Endometrium (tissue), 2 donors: ENCODE results near the gene TXNDC11.

Source experiments
- FAIRE-seq: peaks from 2 replicates; lab custom pipeline; 2012; peaks lifted over from hg19 to GRCh38; lab: Jason Lieb, UNC
- donor health status: control.
- donor health status: control.

The TXNDC11 gene

DNA sequence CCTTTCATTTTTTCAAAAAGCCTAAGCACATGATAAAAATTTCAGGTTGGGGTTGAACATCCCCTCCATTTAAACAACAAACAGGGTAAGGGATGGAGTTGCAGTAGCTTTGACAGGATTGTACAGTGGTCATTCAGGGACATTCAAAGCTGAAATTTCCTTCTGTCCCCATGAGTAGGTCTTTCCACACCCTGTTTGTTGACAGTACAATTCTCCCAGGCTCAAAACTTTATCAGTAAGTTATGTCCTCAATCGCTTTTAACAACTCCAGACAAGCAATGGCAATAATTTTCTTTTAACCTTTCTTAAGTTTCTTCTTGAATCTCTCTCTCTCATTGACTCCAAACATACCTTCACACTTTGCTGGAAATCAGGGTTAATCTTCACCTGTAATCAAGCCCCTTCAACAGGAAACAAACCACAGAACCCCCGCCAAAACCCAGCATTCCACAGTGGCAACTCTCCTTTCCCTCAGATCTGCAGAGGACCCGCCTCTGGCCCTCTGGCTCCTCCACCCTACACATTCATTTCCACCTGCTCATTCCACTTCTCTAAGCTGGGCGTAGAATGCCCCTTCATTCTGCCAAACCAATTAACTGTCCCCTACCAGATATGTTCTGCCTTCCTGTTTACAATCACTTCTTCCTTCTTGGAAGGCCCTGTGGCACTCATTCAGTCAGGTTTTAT, 20.7 kb downstream of the TXNDC11 start:
- FAIRE-seq = no peak

GRCh38 chr16:11719762-11720161, 22.9 kb downstream of the TXNDC11 start:
- FAIRE-seq = no peak

- FAIRE-seq = no peak
These were observed 23.5 kb downstream of the TXNDC11 start for GRCh38 chr16:11719171-11719570.

- no peak for FAIRE-seq
These were observed 24.8 kb downstream of the TXNDC11 start for GRCh38 chr16:11717811-11718210.

DNA sequence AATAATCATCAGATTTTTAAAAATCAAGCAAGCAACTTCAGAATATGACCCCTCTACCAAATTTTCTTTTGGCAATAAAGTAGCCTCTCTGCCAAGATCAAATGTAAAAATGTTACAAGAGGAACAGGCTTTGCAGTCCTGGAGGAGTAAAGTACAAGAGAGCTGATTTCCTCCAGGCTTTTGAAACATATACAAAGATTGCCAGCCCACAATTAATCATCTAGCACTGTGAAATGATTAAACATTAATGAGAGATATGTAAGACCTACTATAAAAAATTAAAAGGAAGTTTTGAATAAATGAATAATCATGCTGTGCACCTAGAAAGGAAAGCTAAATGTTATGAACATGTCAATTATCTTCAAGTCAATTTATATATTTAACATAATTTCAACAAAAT, 26.3 kb downstream of the TXNDC11 start:
- FAIRE-seq = no peak

GRCh38 chr16:11715246-11715947, 27.3 kb downstream of the TXNDC11 start:
- no peak for FAIRE-seq

DNA sequence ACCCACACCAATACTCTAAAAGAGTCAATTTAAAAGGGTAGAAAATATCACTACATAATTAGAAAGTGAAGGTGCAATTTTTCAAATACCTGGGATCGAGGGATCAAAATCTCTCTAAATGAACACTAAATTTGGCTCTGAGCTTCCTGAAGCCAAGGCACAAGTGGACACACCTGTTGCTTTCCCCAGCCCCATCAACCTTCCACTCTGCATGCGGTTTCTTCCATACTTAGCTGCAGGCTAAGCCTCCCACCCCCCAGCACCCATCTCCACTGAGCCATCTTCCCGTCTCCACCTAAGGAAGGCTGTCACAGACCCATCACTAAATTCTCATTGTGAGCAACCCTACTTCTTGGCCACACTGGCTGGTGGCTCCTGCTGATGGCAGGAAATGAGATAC, 30.5 kb downstream of the TXNDC11 start:
- FAIRE-seq = no peak

DNA sequence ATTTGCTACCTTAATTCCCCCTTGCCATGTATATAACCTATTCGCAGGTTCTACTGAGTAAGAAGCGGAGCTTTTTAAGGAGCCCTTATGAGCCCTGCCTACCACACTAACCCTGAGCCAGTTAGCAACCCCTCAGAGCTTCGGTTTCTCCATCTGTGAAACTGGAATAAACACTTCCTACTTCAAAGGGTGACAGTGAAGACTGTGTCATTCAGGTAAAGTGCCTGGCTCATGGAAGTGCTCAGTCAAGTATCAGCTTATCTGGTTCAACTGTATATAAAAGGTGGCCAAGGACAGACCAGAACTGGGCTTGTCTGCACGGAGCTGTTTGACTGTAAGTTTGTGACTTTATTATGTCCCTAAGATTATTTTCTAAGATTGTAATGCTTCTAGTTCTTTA, 31.0 kb downstream of the TXNDC11 start:
- FAIRE-seq = no peak

DNA sequence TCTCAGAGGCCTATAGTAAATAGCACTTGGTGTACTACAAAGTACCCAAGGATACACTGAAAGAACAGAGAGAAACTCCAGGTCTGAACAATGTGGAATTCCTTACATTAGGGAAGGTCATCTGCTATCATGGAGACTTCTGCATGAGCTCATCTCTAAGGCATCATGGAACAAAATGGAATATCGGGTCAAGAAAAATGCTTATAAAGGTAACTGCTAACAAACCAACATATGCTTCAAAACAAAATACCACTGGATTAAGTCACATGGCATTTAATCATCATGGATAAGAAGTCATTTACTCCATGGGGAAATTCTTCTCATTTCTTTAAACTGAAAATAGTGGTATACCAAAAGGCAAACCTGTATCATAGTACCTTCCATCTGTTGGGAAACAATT, 34.2 kb downstream of the TXNDC11 start:
- FAIRE-seq = no peak

DNA sequence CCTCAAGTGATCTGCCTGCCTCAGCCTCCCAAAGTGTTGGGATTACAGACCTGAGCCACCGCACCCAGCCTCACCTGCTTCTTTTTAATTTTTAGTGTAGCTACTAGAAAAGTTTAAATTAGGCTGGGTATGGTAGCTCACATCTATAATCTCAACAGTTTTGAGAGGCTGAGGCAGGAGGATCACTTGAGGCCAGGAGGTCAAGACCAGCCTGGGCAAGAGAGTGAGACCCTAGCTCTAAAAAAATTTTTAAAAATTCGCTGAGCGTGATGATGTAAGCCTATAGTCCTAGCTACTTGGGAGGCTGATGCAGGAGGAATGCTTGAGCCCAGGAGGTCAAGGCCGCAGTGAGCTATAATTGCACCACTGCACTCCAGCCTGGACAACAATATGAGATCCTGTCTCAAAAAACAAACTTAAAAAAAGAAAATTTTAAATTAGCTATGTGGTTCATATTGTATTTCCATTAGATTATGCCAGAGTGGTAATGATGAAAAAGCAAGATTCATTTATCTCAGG, 34.9 kb downstream of the TXNDC11 start:
- no peak for FAIRE-seq

DNA sequence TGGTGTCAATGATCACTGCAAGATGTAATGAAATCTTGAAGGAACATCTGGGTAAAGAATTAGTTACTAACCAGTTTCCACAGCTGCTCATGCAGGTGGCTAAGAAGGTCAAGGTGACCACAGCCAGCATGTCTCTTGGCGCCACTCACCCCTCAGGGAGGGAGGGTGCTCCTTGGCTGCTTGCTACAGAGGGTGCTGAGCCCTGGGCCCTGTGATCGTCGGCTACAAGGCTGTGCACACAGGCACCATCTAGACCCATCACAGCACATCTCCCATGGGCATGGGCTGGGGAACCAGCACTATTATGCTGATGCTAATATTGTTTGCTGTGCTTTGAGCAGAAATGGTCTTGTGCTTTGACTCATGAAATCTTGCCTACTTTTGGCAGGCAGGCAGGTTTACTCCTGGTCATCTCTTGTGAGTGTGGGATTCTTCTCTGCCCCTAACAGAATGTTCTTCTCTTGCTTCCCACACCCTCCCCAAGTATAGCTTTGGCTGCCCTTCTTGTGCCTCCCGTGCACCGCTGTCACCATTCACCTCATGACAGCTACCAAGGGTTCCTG, 36.4 kb downstream of the TXNDC11 start:
- FAIRE-seq = no peak

DNA sequence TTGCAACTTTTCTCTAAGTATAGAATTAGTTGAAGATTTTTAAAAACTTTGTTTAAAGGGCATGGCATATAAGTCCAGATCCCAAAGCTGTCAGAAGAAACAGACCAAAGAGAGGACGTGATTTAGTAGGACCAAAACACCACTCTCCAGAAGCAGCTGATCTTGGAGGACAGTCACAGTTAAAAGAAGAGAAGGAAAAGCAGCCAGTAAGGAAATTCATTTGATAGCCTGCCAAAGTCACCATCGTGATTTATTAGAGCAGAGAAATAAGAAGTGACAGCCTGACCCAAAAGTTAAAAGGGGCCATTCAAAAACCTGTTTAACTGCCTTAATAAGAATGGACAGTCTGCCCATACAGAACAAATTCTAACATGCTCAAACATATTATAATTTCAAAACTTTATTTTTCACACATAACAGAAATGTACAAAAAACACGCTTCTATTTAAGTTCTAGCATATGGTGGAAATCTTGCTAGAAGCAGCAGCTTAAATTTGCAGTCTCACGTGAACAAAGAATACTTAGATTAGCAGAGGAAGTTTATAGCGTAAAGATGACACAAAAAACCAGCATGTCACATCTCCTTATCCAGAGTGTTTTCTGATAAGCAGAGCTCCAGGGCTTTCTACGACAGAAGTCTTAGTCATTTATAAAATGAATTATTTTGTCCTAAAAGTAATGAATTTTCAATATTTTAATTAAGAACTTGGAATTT, 37.2 kb downstream of the TXNDC11 start:
- FAIRE-seq = no peak

GRCh38 chr16:11700264-11701029, 42.2 kb downstream of the TXNDC11 start:
- FAIRE-seq = no peak

DNA sequence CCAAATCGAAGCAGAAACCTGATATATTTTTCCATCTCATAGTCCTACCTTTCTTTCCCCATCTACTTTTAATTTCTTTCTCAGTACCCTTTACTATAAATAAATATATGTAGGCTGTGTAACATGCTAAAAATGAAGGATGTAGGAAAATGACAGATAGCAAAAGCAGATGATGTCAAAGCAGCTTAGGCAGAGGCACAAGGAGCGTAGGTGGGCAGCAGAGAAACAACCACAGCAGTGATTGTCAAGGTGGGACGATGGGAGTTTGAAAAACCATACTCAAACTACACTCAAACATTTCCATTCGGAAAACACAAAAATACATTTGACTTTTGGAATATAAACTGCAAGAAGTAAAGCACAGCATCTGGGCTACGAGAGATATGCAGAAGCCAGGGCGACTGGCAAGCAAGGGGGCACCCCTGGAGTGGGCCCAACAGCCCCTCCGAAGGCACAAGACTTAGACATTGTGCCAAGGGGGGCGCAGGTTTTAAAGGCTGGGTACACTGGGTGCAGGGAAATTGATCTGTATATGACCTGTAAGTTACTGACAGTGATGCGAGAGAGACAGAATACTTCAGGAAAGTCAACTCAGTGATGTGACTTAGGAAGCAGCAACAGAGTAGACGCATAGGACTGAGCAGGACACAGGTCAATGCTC, 43.3 kb downstream of the TXNDC11 start:
- no peak for FAIRE-seq

GRCh38 chr16:11698271-11698689, 44.4 kb downstream of the TXNDC11 start:
- FAIRE-seq = no peak

DNA sequence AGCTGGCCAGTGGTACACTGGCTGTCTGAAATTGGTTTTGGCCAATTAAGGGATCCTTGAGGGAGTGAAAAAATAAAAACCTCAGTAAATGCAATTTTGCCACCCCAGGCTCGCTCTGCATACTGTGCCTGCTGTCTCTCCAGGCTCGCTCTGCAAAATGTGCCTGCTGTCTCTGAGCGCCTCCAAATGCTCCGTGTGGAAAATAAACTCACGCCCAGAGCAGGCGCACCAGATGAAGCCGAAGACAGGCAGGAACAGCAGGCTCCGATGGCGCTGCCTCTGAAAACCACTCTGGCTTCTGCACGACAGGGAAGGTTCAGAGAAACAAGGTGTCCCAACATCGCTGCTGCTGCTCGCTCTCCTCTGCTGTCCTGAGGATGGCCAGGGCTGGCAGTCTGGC, 45.3 kb downstream of the TXNDC11 start:
- FAIRE-seq = no peak

DNA sequence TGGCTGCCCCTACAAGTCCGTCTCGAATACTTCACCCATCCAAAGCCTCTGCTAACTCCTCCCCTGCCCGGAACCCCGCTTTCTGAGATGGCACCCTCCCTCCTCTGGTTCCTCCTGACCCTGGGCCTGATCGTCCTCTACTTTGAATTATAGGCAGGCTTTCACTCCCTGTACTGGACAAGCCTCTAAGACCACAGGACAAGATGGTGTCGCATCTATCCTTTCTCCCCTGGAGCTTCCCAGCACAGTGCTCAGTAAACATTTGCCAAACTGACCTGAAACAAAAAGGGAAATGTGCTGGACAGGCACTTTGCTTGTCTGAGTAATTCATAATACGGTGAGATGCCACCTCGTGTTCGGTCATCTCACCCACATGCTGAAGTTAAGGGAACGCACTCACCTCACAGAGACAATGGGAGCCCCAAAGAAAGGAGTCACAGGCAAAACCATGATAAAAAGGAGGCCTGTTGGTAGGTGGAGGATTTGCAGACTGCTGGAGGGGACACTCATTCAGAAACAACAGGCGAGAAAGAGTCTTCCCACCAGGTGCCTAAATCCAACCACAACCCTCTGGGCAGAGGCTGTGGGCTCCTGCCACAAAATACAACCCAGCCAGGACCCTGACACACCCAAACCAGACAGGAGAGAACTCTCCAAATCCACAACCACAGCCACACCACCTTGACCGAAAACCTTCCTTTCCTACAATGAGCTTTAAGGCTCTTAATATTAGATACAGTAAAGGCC, 46.2 kb downstream of the TXNDC11 start:
- FAIRE-seq = no peak

DNA sequence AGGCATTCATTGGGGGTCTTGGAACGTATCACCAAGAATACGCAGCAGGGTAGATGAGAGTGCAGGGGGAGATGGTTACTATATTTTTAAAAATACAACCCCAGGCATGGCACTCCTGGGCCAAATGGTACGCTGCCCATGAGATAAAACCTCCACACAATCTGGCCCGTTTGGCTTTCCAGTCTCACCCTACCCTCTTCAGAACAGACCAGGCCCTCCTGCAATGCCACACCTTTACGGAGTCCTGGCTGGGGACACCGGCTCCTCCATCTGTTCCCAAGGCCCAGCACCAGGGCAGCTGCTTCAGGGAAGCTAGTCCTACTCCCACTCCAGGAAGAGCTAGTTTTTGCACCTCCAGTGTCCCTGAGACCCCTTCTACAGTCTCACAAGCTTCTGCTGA, 50.0 kb downstream of the TXNDC11 start:
- FAIRE-seq = no peak

DNA sequence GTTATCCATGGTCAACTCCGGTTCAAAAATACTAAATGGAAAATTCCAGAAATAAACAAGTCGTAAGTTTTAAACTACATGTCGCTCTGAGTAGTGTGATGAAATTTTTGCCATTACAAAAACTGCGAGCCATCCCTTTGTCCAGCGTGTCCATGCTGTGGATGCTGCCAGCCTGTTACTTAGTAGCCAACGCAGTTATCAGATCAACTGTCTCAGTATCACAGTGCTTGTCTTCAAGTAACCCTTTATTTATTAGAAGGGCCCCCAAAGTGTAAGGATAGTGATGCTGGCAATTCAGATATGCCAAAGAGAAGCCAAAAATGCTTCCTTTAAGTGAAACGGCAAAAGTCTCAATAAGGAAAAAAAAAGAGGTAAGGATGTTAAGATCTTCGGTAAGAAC, 50.5 kb downstream of the TXNDC11 start:
- no peak for FAIRE-seq

- no peak for FAIRE-seq
These were observed 50.9 kb downstream of the TXNDC11 start for GRCh38 chr16:11691771-11692170.

- no peak for FAIRE-seq
These were observed 51.4 kb downstream of the TXNDC11 start for GRCh38 chr16:11691235-11691634.
